IMR-90 (cell line): ENCODE measurements around the gene COL6A3. TPM values are rescaled to one million over a fixed set of nuclear protein-coding genes. Genes with fewer than 3 reads are reported as not detected.

Source experiments
- ATAC-seq: fragments of 200-7000 bp; cut with Tn5 transposase; 2 replicates; pipeline ENCODE4 v1.9.1; 2020; ENCODE audit warnings: low read depth, mild to moderate bottlenecking, moderate library complexity
- BruUV-seq: library from RNA; stranded (reverse); fragments of 400-500 nt; replicated peaks from 2 replicates; lab custom pipeline; 2021; lab: Mats Ljungman, UMichigan
- CTCF ChIA-PET: fragments of 300-600 bp; formaldehyde crosslinking; extraction: SDS; loops from one replicate; lab custom pipeline; 2021; ENCODE audit warnings: antibody characterized with exemption; lab: Yijun Ruan, JAX
- POLR2A ChIA-PET: fragments of 300-600 bp; sonication (Branson Sonifier 250); formaldehyde crosslinking; loops from one replicate; lab custom pipeline; 2022; ENCODE audit warnings: antibody characterized with exemption; ENCODE audit not compliant: unreplicated experiment; lab: Charles Lee
- DNase-seq: peaks from one replicate; pipeline ENCODE4 v3.0.0; 2013
- H2AFZ ChIP-seq: replicated peaks from 2 replicates; pipeline ENCODE3; 2013; ENCODE audit warnings: low read length, mild to moderate bottlenecking; ENCODE audit not compliant: poor library complexity
- H2AK5ac ChIP-seq: 2 replicates; pipeline ENCODE4 v1.6.1; 2013; ENCODE audit warnings: low read depth, low read length, inconsistent platforms
- H2AK9ac ChIP-seq: replicated peaks from 2 replicates; pipeline ENCODE3; 2013; ENCODE audit warnings: mild to moderate bottlenecking, low read depth, low read length, moderate library complexity; ENCODE audit not compliant: poor library complexity
- H2BK120ac ChIP-seq: 2 replicates; pipeline ENCODE4 v1.6.1; 2013; ENCODE audit warnings: low read depth, low read length, inconsistent platforms
- H2BK15ac ChIP-seq: 3 replicates; pipeline ENCODE4 v1.6.1; 2013; ENCODE audit warnings: low read depth, low read length, inconsistent platforms
- H2BK20ac ChIP-seq: 2 replicates; pipeline ENCODE4 v1.6.1; 2013; ENCODE audit warnings: low read depth, mild to moderate bottlenecking, inconsistent platforms, low read length, moderate library complexity
- H2BK5ac ChIP-seq: 2 replicates; pipeline ENCODE4 v1.6.1; 2013; ENCODE audit warnings: mild to moderate bottlenecking, low read depth, low read length, inconsistent platforms; ENCODE audit not compliant: poor library complexity, severe bottlenecking
- H3K14ac ChIP-seq: replicated peaks from 2 replicates; pipeline ENCODE4 v1.6.1; 2013; ENCODE audit warnings: low read depth, low read length, inconsistent platforms
- H3K18ac ChIP-seq: 2 replicates; pipeline ENCODE4 v1.6.1; 2013; ENCODE audit warnings: low read depth, low read length, control low read depth
- H3K23ac ChIP-seq: 2 replicates; pipeline ENCODE4 v1.6.1; 2013; ENCODE audit warnings: low read depth, low read length, inconsistent platforms
- H3K27ac ChIP-seq: 2 replicates; pipeline ENCODE4 v1.5.1; 2013; ENCODE audit warnings: mild to moderate bottlenecking, control low read depth, low read length; ENCODE audit not compliant: insufficient read depth
- H3K27me3 ChIP-seq: 2 replicates; pipeline ENCODE4 v1.6.1; 2013; ENCODE audit warnings: low read length; ENCODE audit not compliant: control insufficient read depth, insufficient read depth
- H3K36me3 ChIP-seq: 2 replicates; pipeline ENCODE4 v1.6.1; 2013; ENCODE audit warnings: low read length, mixed read lengths; ENCODE audit not compliant: control insufficient read depth, insufficient read depth
- H3K4ac ChIP-seq: 2 replicates; pipeline ENCODE4 v1.6.1; 2013; ENCODE audit warnings: low read depth, low read length, inconsistent platforms
- H3K4me1 ChIP-seq: 2 replicates; pipeline ENCODE4 v1.6.1; 2013; ENCODE audit warnings: low read length, mixed read lengths; ENCODE audit not compliant: control insufficient read depth, insufficient read depth
- H3K4me2 ChIP-seq: 2 replicates; pipeline ENCODE4 v1.6.1; 2013; ENCODE audit warnings: low read depth, mild to moderate bottlenecking, control low read depth, low read length, moderate library complexity
- H3K4me3 ChIP-seq: 2 replicates; pipeline ENCODE4 v1.5.1; 2013; ENCODE audit warnings: low read depth, mild to moderate bottlenecking, control low read depth, low read length, moderate library complexity; ENCODE audit not compliant: insufficient read depth
- H3K56ac ChIP-seq: 2 replicates; pipeline ENCODE4 v1.6.1; 2013; ENCODE audit warnings: low read length, inconsistent platforms; ENCODE audit not compliant: insufficient read depth; ENCODE audit errors: extremely low read depth
- H3K79me1 ChIP-seq, 2 experiments: 2 replicates each; pipeline ENCODE4 v1.6.1; 2013; ENCODE audit warnings: low read length in 2 of 2, inconsistent platforms in 1 of 2, low read depth in 1 of 2
- H3K9ac ChIP-seq: 2 replicates; pipeline ENCODE4 v1.6.1; 2013; ENCODE audit warnings: low read depth, low read length, control low read depth
- H3K9me1 ChIP-seq: 2 replicates; pipeline ENCODE4 v1.6.1; 2013; ENCODE audit warnings: low read length, inconsistent platforms; ENCODE audit not compliant: insufficient read depth
- H3K9me3 ChIP-seq: 2 replicates; pipeline ENCODE4 v1.6.1; 2013; ENCODE audit warnings: low read length; ENCODE audit not compliant: control insufficient read depth, insufficient read depth
- H4K20me1 ChIP-seq: 2 replicates; pipeline ENCODE4 v1.6.1; 2013; ENCODE audit warnings: low read length, inconsistent platforms; ENCODE audit not compliant: insufficient read depth
- H4K5ac ChIP-seq: 2 replicates; pipeline ENCODE4 v1.6.1; 2013; ENCODE audit warnings: mild to moderate bottlenecking, low read depth, low read length, control low read depth
- H4K8ac ChIP-seq, 2 experiments: 2 replicates each; pipeline ENCODE4 v1.6.1; 2013; ENCODE audit warnings: low read depth in 2 of 2, low read length in 2 of 2, control low read depth in 1 of 2, inconsistent platforms in 1 of 2
- H4K91ac ChIP-seq: 2 replicates; pipeline ENCODE4 v1.6.1; 2013; ENCODE audit warnings: low read depth, low read length, inconsistent platforms; ENCODE audit not compliant: insufficient read depth
- BHLHE40 ChIP-seq: fragments of 150-350 bp; IDR thresholded peaks from 2 replicates; pipeline ENCODE4 v1.6.1; 2016; ENCODE audit warnings: mild to moderate bottlenecking, low read depth, low read length
- CEBPB ChIP-seq: IDR thresholded peaks from 2 replicates; pipeline ENCODE4 v1.6.1; 2012; ENCODE audit warnings: low read depth, low read length, improper control_type of control experiment
- CTCF ChIP-seq: conservative IDR thresholded peaks from 2 replicates; pipeline ENCODE4 v1.5.1; 2012; ENCODE audit warnings: mild to moderate bottlenecking, low read depth, low read length, improper control_type of control experiment
- ELK1 ChIP-seq: fragments of 150-350 bp; IDR thresholded peaks from 2 replicates; pipeline ENCODE4 v1.6.1; 2016; ENCODE audit warnings: low read depth, mild to moderate bottlenecking, low read length, moderate library complexity, borderline replicate concordance
- FOS ChIP-seq: fragments of 150-350 bp; IDR thresholded peaks from 2 replicates; pipeline ENCODE4 v1.6.1; 2016; ENCODE audit warnings: low read depth, low read length
- MAFK ChIP-seq: IDR thresholded peaks from 2 replicates; pipeline ENCODE4 v1.6.1; 2012; ENCODE audit warnings: low read depth, low read length, improper control_type of control experiment
- MAZ ChIP-seq: IDR thresholded peaks from 2 replicates; pipeline ENCODE4 v1.6.1; 2012; ENCODE audit warnings: low read depth, mild to moderate bottlenecking, low read length, improper control_type of control experiment, moderate library complexity, borderline replicate concordance
- MXI1 ChIP-seq: IDR thresholded peaks from 2 replicates; pipeline ENCODE4 v1.6.1; 2012; ENCODE audit warnings: low read depth, mild to moderate bottlenecking, low read length, moderate library complexity, borderline replicate concordance
- NFE2L2 ChIP-seq: fragments of 150-350 bp; IDR thresholded peaks from 2 replicates; pipeline ENCODE4 v1.6.1; 2016; ENCODE audit warnings: low read depth, mild to moderate bottlenecking, low read length
- POLR2A ChIP-seq: IDR thresholded peaks from 2 replicates; pipeline ENCODE4 v1.6.1; 2012; ENCODE audit warnings: mild to moderate bottlenecking, low read depth, low read length
- RCOR1 ChIP-seq: IDR thresholded peaks from 2 replicates; pipeline ENCODE4 v1.6.1; 2012; ENCODE audit warnings: mild to moderate bottlenecking, low read length, improper control_type of control experiment; ENCODE audit not compliant: insufficient replicate concordance
- RFX5 ChIP-seq: IDR thresholded peaks from 2 replicates; pipeline ENCODE4 v1.8.0; 2012; ENCODE audit warnings: low read depth, mild to moderate bottlenecking, low read length, moderate library complexity
- SMC3 ChIP-seq: fragments of 150-350 bp; IDR thresholded peaks from 2 replicates; pipeline ENCODE4 v1.6.1; 2016; ENCODE audit warnings: low read depth, mild to moderate bottlenecking, antibody characterized with exemption, low read length, moderate library complexity
- USF2 ChIP-seq: fragments of 150-350 bp; IDR thresholded peaks from 2 replicates; pipeline ENCODE4 v1.6.1; 2017; ENCODE audit warnings: mild to moderate bottlenecking, antibody characterized with exemption, low read length, low read depth
- WGBS, 2 experiments: methylation state at CpG; one replicate each; pipeline versions ENCODE4 v1.1.5 to v1.1.7; 2013; ENCODE audit warnings: missing lambda C conversion rate in 2 of 2; ENCODE audit not compliant: insufficient read length in 1 of 2; ENCODE audit errors: extremely low coverage in 2 of 2; 5-methylcytosine and 5-hydroxymethylcytosine counted together
- dilution Hi-C: fragments of 300-500 bp; cut with HindIII; formaldehyde crosslinking; loops from one replicate; pipeline ENCODE4 v1.14.3; 2018; ENCODE audit warnings: low sequenced_read_pairs; ENCODE audit not compliant: unreplicated experiment
- in situ Hi-C: fragments of 300-500 bp; cut with MboI; formaldehyde crosslinking; loops from 3 replicates; pipeline ENCODE4 v1.14.3; 2019; ENCODE audit warnings: low sequenced_read_pairs, inconsistent platforms, mixed read lengths
- intact Hi-C: fragments of 100-400 bp; cut with micrococcal nuclease; formaldehyde crosslinking; loops from 2 replicates; pipeline ENCODE4 v1.10.0; 2022
- polyA plus RNA-seq, 3 experiments: library from polyadenylated mRNA; depleted of rRNA; stranded (reverse); fragments of >200 nt; gene quantifications; 2 replicates each; pipeline ENCODE4 v1.2.3, GENCODE V29; 2012; ENCODE audit warnings: low replicate concordance in 1 of 3
- total RNA-seq: library from RNA; depleted of rRNA; stranded (reverse); fragments of >200 nt; gene quantifications from 2 replicates; pipeline ENCODE4 v1.2.3, GENCODE V29; 2012

COL6A3 gene
- total and polyA plus RNA-seq, 2 of the 4 experiments (the other 2 are of a cell fraction), result 964 to 1,855 TPM

- intact Hi-C loops, result loop anchor here (2.0 kb wide), 1 partner anchor 156 kb away; no protein-coding TSS in a partner anchor
- Histone ChIP-seq H2BK120ac (peak overlapping the region; percentile 56), H3K23ac (no peak overlapping the region), H2AK9ac (no peak overlapping the region), H3K18ac (peak overlapping the region; percentile 76), H3K4me2 (no peak overlapping the region), H3K9me3 (no peaks in the 10 kb centered on the region), H4K91ac (peak overlapping the region; percentile 50), H3K14ac (peak overlapping the region; percentile 31), H3K9ac (no peak overlapping the region), H2BK5ac (peak overlapping the region; percentile 77), H4K5ac (peak overlapping the region; percentile 66), H2BK20ac (peak overlapping the region; percentile 6), H3K4me1 (peaks cover 24% of the 10 kb centered on the region), H3K36me3 (peaks cover 38% of the 10 kb centered on the region), H3K4ac (peak overlapping the region; percentile 71), H3K9me1 (peaks cover 29% of the 10 kb centered on the region), H2AK5ac (peak overlapping the region; percentile 93), H3K4me3 (no peak overlapping the region), H2BK15ac (no peak overlapping the region), H3K27me3 (no peaks in the 10 kb centered on the region), H4K20me1 (peaks cover 4% of the 10 kb centered on the region), H3K56ac (no peak overlapping the region), H3K79me1 (peaks cover 5 to 45% of the 10 kb centered on the region in 2 experiments; a peak in 2 of 4 replicates), H3K27ac (peak overlapping the region; percentile 96; the same call in 1 of the 2 replicates), H4K8ac (peak overlapping the region; percentile 84 to 85), H2AFZ (no peak overlapping the region)
- ChIA-PET CTCF (interaction anchor here (0.7 kb wide), 1 partner anchor 251 kb away, joined by 3 read pairs; no protein-coding TSS in a partner anchor), POLR2A (no interaction called here)
- in situ Hi-C loops, result loop anchor here (10.0 kb wide), 1 partner anchor 156 kb away; no protein-coding TSS in a partner anchor
- ATAC-seq, result no peak
- dilution Hi-C loops, result no loop called here
- TF ChIP-seq MAZ, result no peak
- TF ChIP-seq USF2, result no peak
- no peak for TF ChIP-seq SMC3
- TF ChIP-seq MXI1, result no peak
- TF ChIP-seq NFE2L2, result no peak
- TF ChIP-seq BHLHE40, result no peak
- TF ChIP-seq RFX5, result no peak
- TF ChIP-seq CTCF, result no peak
- no peak for TF ChIP-seq CEBPB
- TF ChIP-seq FOS, result no peak
- no peak for TF ChIP-seq MAFK
- no peak for TF ChIP-seq ELK1
- no peak for TF ChIP-seq RCOR1
- TF ChIP-seq POLR2A, result no peak
- BruUV-seq, result no TSS peak
- 79% methylated on average over 6 of the region's 11 CpGs; no CpG with 5 or more reads in 1 of the 2 experiments for WGBS, 2 experiments
- DNase-seq, result no peak
These were observed 93.0 kb downstream of the COL6A3 start for GRCh38 chr2:237320801-237321560.
